HG02970 (cell line): ENCODE results near the gene HCRTR1.

Experiments used
- ATAC-seq: cut with Tn5 transposase; IDR thresholded peaks from one replicate; pipeline ENCODE4 v1.9.1; 2021; ENCODE audit warnings: mild to moderate bottlenecking, moderate library complexity, moderate number of reproducible peaks; ENCODE audit not compliant: unreplicated experiment, low FRiP score

Gene HCRTR1

GRCh38 chr1:31646259-31646960 lies 28.9 kb downstream of the HCRTR1 start:
- ATAC-seq: no peak

- no peak for ATAC-seq
These were observed 29.6 kb downstream of the HCRTR1 start for GRCh38 chr1:31647106-31647505.

DNA sequence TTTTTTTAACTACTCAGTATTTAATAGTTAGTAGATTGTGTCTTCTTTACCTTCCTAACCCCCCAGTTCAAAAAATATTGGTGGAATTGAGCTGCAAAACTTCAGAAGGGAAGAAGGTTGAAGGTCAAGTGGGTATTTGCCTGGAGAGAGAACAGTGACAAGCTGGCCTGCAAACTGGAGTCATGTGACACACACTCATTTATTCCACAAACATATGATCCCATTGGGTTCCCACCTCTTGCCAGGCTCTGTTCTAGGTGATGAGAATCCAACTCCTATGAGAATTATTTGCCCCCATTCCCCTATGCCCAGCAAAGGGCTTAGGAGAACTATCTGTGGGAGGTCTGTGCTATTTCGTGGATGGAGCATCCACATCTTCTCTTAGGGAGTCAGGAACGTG lies 30.7 kb downstream of the HCRTR1 start:
- ATAC-seq: no peak

DNA sequence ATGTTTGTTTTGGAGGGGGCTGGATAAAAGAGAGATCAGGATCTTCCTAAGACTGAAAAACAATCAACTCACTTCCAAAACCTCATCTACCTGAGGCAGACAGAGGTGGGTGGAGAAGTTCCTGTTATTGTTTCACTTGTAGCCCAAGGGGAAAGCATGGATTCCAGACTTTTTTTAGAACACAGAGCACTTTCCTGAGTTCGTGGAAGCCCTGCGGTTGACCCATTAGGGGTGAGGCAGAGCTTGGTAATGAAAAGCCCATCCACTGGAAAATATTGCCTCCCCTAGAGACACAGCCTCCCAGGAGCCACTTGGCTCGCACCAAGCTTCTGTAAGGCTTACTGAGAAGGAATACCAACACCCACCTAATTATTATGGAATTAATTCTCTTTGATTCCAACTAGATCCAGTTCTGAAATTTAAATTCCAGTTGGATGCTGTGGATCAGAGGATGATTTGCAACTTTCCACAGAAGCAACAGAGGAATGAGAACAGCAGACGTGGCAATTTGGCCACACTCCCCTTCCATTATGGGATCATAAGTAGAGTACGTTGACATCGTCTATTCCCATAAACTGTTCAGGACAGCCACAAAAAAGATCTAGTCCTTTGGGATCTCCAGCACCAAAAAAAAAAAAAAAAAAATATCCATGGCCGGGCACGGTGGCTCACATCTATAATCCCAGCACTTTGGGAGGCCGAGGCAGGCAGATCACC lies 31.3 kb downstream of the HCRTR1 start:
- ATAC-seq: no peak

- no peak for ATAC-seq
These were observed 32.9 kb downstream of the HCRTR1 start for GRCh38 chr1:31650161-31651088.

- no peak for ATAC-seq
These were observed 33.6 kb downstream of the HCRTR1 start for GRCh38 chr1:31651089-31651420.

DNA sequence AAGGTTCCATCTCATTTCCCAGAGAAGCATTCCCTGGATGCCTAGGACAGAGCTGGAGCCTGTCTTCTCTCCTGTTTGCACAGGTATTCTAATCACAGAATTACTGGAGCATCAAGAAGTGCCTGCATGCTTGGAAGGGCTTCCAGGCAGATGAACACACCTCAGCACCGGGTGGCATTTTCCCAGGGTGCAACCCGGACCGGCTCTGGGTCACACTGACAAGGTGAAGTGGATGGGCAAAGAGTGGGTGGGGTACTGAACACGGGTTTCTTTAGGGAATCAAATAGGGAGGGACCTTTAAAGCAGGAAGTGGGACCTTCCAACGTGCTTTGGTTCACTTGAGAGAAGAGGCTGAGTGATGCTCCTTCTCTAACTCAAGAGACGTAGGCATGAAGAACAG lies 34.3 kb downstream of the HCRTR1 start:
- no peak for ATAC-seq

DNA sequence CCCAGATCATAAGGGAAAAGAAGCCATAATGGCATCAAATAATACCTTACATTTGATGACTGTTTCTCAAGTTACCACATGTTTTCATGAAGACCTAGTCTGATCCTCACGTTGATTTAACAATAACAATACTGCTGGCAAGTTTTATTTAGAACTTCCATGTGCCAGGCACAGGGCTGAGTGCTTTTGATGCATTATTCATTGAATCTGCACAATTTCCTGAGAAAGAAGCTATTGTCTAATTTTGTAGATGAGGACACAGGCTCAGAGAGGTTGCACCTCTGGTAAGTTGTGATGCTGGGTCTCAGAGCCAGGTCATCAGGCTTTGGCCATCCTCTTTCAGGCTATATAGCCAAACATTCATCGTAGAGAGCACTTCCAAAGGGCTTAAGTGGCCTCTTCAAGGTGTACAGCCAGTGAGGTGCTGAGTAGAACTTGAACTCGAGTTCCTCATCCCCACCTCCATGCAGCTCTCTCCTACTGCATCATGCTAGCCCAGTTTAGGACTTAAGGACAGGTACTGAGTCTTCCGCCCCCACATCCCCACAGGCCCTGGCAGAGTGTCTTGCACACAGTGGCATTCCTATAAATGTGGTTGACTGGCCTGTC lies 35.5 kb downstream of the HCRTR1 start:
- ATAC-seq: no peak

- ATAC-seq: no peak
These were observed 36.4 kb downstream of the HCRTR1 start for GRCh38 chr1:31653717-31654473.

DNA sequence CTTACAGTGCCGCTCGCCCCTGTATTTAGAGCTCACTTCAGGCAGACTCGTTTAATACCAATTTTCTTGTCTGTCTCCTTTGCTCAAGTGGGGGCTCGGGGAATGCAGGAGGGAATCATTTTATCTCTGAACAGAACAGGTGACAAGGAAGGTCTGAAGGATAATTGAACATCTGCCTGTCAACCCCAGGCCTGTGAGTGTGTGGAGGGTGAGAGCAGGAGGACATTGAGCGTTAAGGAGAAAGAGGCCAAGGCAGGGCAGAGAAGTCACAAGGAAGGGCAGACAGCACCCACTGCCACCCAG lies 36.9 kb downstream of the HCRTR1 start:
- ATAC-seq: no peak

DNA sequence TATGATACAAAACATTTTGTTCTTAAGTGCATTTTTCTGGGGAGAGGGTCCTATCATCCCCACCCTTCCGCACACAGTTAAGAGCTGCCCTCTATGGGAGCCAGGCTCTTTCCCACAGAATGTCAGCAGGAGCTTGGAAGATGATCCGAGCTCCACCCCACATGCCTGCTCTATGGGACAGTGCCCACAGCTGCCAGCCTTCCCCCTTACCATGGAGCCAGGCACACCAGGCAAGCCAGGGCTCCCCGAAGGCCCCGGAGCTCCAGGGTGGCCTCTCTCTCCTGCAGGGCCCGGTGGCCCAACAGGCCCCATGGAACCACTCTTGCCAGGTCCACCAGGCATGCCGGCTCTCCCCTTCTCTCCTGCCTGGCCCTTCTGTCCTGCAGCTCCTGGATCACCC lies 37.6 kb downstream of the HCRTR1 start:
- no peak for ATAC-seq

DNA sequence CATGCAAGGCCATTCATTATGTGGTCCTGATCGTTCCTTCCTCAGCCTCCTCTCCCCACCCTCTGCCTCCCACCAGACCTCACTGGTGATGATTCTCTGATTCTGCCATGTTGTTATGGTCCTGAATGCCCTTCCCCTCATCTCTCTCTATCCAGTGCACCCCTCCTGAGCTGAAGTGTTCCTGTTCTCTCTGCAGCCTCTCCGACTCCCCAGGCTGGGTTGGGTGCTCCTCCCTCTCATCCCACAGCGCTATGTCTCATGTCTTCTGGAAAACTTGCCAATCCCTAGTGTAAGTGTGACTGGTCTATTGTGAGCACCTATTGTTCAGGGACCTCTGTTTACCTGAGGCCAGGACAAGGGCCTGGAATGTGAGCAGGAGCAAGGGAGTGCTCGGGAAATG lies 38.3 kb downstream of the HCRTR1 start:
- no peak for ATAC-seq

DNA sequence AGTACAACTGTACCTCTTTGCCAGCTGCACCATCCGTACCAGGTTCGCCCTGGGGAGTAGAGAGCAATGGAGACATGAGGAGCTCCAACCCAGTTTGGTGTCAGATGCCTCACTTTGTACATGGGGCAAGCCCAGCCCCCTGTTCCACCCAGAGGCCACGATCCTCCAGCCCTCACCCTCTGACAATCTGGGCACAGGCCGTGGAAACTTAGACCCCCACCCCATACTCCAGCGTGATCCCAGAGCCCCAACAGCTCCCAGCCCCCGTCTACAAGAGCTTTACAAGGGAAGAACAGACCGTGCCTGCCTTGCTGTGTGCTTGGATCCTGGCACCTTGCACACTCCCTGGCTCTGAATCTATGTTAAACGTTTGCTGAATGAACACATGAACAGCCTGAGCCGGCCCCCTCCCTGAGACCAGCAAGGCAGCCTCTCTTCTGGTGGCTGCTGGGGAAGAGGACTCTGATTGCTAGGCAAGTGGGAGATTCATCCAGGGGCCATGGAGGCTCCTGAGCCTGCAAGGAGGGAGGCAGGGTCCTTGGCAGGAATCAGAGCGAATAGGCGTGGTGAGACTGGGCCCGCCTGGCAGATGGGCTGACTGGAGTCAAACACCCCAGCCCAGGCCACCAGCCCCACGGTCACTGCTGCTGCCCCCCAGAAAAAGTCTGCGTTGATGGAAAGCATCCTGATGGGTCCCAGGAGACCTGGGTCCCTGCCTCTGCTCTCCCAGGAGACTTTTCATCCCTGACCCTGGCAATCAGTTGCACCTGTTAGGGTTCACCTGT lies 39.7 kb downstream of the HCRTR1 start:
- no peak for ATAC-seq

- no peak for ATAC-seq
These were observed 40.6 kb downstream of the HCRTR1 start for GRCh38 chr1:31657972-31658510.

DNA sequence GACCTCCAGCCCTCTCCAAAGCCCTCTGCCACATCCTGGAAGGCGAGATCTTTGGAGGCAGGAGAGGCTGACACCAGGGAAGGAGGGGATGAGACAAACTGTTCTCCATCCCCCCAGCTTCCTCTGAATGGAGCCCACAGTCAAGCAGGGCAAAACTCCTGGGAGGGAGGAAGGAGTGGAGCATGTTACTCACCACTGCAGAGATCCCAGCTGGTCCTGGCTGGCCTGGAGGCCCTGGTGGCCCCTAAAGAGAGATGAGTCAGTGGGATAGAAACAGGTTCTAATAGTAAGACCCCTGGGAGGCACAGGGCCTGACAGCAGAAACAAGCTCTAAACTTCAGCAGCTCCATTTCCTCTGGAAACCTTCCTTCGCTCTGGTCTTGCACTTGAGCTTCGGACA lies 41.2 kb downstream of the HCRTR1 start:
- no peak for ATAC-seq

DNA sequence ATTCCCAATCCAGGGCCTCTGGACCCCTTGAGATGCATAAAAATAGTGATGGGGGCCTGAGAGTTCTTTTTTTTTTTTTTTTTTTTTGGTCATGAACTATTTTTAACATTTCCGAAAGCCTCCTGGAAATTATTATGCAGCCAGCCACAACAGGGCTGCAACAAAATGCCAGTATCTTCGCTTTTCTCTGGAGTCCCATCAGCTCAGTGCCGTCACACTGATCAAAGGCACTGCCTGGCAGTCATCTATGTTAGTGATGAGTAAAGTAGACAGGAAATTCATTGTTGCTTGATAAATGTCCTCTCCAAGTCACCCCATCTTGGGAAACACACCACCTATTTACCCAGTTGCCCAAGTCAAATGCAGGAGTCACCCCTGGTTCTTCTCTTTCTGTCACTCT lies 42.4 kb downstream of the HCRTR1 start:
- ATAC-seq: no peak

- ATAC-seq: no peak
These were observed 43.5 kb downstream of the HCRTR1 start for GRCh38 chr1:31660871-31661455.

DNA sequence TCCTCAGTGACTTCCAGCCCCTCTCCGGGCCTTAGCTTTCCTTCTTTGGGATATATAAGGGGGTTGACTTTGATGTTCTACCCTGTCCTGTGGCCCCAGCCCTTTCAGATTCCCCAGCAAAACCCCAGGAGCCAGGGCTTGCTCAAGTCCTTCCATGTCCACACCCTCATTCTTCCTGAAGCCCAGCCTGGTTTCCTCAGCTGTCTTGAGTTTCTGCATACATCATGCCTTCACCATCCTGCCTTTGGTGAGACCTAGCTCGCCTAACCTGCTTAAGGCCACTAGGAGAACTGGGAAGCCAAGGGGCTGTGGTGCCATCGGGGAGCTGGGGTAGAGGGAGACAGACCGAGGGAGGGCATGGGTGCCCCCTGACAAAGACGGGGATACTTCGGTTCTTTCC lies 44.4 kb downstream of the HCRTR1 start:
- ATAC-seq: no peak

- no peak for ATAC-seq
These were observed 45.0 kb downstream of the HCRTR1 start for GRCh38 chr1:31662463-31662862.
